SU-DHL-6 (cell line): Measurements from ENCODE around the gene CATSPERD.

Source experiments
- H2AFZ ChIP-seq: fragments of 200-600 bp; sonication (generic); 2 replicates; pipeline ENCODE4 v1.6.1; 2014; ENCODE audit warnings: low read depth, mild to moderate bottlenecking, moderate library complexity, mixed read lengths, antibody characterized with exemption, low read length; ENCODE audit not compliant: severe bottlenecking
- H3F3A ChIP-seq: fragments of 200-600 bp; shearing (Covaris generic); 2 replicates; pipeline ENCODE4 v1.6.0; 2016; ENCODE audit warnings: antibody characterized with exemption, mild to moderate bottlenecking; ENCODE audit not compliant: insufficient read depth
- H3K27ac ChIP-seq: fragments of 200-600 bp; sonication (generic); 2 replicates; pipeline ENCODE4 v1.5.1; 2016; ENCODE audit warnings: low read depth, mild to moderate bottlenecking, low read length, moderate library complexity, mixed read lengths
- H3K27me3 ChIP-seq: fragments of 200-600 bp; sonication (generic), shearing (Covaris generic); 2 replicates; pipeline ENCODE4 v1.6.0; 2014; ENCODE audit warnings: mild to moderate bottlenecking, low read length
- H3K36me3 ChIP-seq: fragments of 200-600 bp; sonication (generic); 2 replicates; pipeline ENCODE4 v1.6.1; 2014; ENCODE audit warnings: mild to moderate bottlenecking, low read length, mixed read lengths
- H3K4me2 ChIP-seq: fragments of 300-600, 200-600 bp; shearing (Covaris generic), sonication (generic); 2 replicates; pipeline ENCODE4 v1.6.0; 2014; ENCODE audit warnings: low read length, low read depth, mild to moderate bottlenecking; ENCODE audit not compliant: poor library complexity, severe bottlenecking
- H3K4me3 ChIP-seq: fragments of 200-600 bp; sonication (generic); 2 replicates; pipeline ENCODE4 v1.5.1; 2014; ENCODE audit warnings: antibody characterized with exemption, low read length, mild to moderate bottlenecking, mixed read lengths; ENCODE audit not compliant: insufficient read depth, poor library complexity, severe bottlenecking
- H3K79me2 ChIP-seq: fragments of 200-600 bp; sonication (generic); 2 replicates; pipeline ENCODE4 v1.6.1; 2014; ENCODE audit warnings: mild to moderate bottlenecking, low read length, moderate library complexity; ENCODE audit not compliant: insufficient read depth
- H3K9ac ChIP-seq: fragments of 200-600 bp; sonication (generic); 2 replicates; pipeline ENCODE4 v1.7.0; 2014; ENCODE audit warnings: mild to moderate bottlenecking, low read length
- H3K9me2 ChIP-seq: fragments of 200-600 bp; sonication (generic); replicated peaks from 2 replicates; pipeline ENCODE4 v1.6.1; 2014; ENCODE audit warnings: low read length; ENCODE audit not compliant: insufficient read depth
- H3K9me3 ChIP-seq: fragments of 200-600 bp; sonication (generic); 2 replicates; pipeline ENCODE4 v1.6.1; 2014; ENCODE audit warnings: low read length, mixed read lengths; ENCODE audit not compliant: insufficient read depth
- H4K20me1 ChIP-seq: fragments of 200-600 bp; sonication (generic); 2 replicates; pipeline ENCODE4 v1.6.1; 2014; ENCODE audit warnings: low read depth, mild to moderate bottlenecking, antibody characterized with exemption, low read length, moderate library complexity, mixed read lengths
- CTCF ChIP-seq: fragments of 200-600 bp; sonication (generic); IDR thresholded peaks from one replicate; pipeline ENCODE4 v1.5.1; 2017; ENCODE audit warnings: antibody characterized with exemption, mild to moderate bottlenecking, low read length, moderate library complexity; ENCODE audit not compliant: insufficient read depth, poor library complexity, severe bottlenecking
- EZH2phosphoT487 ChIP-seq: fragments of 200-600 bp; sonication (generic), shearing (Covaris generic); conservative IDR thresholded peaks from 2 replicates; pipeline ENCODE4 v1.6.1; 2018; ENCODE audit warnings: mild to moderate bottlenecking, antibody characterized with exemption, low read length, moderate library complexity, mixed read lengths

Gene CATSPERD

GRCh38 chr19:5706876-5707573 lies 13.4 kb upstream of the CATSPERD start:
- H3K79me2 ChIP-seq: no peaks in the 10 kb centered on the region
- no peak overlapping the region for H3K4me3 ChIP-seq
- H3K4me2 ChIP-seq: no peak overlapping the region
- no peaks in the 10 kb centered on the region for H3K9me3 ChIP-seq
- H3K36me3 ChIP-seq: no peaks in the 10 kb centered on the region
- H3K9me2 ChIP-seq: no peaks in the 10 kb centered on the region
- TF ChIP-seq EZH2phosphoT487: no peak
- TF ChIP-seq CTCF: no peak
- H3K27ac ChIP-seq: no peak overlapping the region
- H4K20me1 ChIP-seq: no peaks in the 10 kb centered on the region
- no peak overlapping the region for H2AFZ ChIP-seq
- H3K27me3 ChIP-seq: no peaks in the 10 kb centered on the region
- no peak overlapping the region for H3K9ac ChIP-seq
- no peaks in the 10 kb centered on the region for H3F3A ChIP-seq

GRCh38 chr19:5707576-5708575 lies 12.6 kb upstream of the CATSPERD start:
- H3K9me2 ChIP-seq: no peaks in the 10 kb centered on the region
- H3K79me2 ChIP-seq: no peaks in the 10 kb centered on the region
- H3F3A ChIP-seq: no peaks in the 10 kb centered on the region
- H3K36me3 ChIP-seq: no peaks in the 10 kb centered on the region
- no peak overlapping the region for H3K4me3 ChIP-seq
- H4K20me1 ChIP-seq: no peaks in the 10 kb centered on the region
- no peak overlapping the region for H3K4me2 ChIP-seq
- no peaks in the 10 kb centered on the region for H3K27me3 ChIP-seq
- H3K9ac ChIP-seq: no peak overlapping the region
- no peak overlapping the region for H3K27ac ChIP-seq
- TF ChIP-seq EZH2phosphoT487 (no peak), CTCF (no peak)
- H2AFZ ChIP-seq: no peak overlapping the region
- H3K9me3 ChIP-seq: no peaks in the 10 kb centered on the region

- H3K27ac ChIP-seq: no peak overlapping the region
- peaks cover 3% of the 10 kb centered on the region; the same call in 1 of the 2 replicates for H4K20me1 ChIP-seq
- H3K9me3 ChIP-seq: no peaks in the 10 kb centered on the region
- no peaks in the 10 kb centered on the region for H3F3A ChIP-seq
- H3K27me3 ChIP-seq: no peaks in the 10 kb centered on the region
- H3K36me3 ChIP-seq: no peaks in the 10 kb centered on the region
- peaks cover 21% of the 10 kb centered on the region for H3K79me2 ChIP-seq
- no peaks in the 10 kb centered on the region for H3K9me2 ChIP-seq
- TF ChIP-seq CTCF (no peak), EZH2phosphoT487 (no peak)
- H2AFZ ChIP-seq: no peak overlapping the region
- no peak overlapping the region for H3K4me3 ChIP-seq
- no peak overlapping the region for H3K9ac ChIP-seq
- H3K4me2 ChIP-seq: no peak overlapping the region
Measured at GRCh38 chr19:5711025-5711424, 9.4 kb upstream of the CATSPERD start.
